ENCODE results near the gene CCDC141.

GRCh38 chr2:178881075-178881474 is 168.9 kb downstream of the CCDC141 start:
- TF ChIP-seq CTCF (conservative IDR thresholded peaks at IDR 0.05 in 1 of 2, IDR thresholded peaks at IDR 0.05 in 1 of 2; ENCODE audit: extremely low read depth in 1 of 2, insufficient read depth in 1 of 2, low read depth in 1 of 2, low read length in 2 of 2) = no peak
- no peak for TF ChIP-seq EZH2 (IDR thresholded peaks at IDR 0.05; ENCODE audit: borderline replicate concordance, low read length)
